Trophoblast cell (in vitro differentiated cells and primary cell): ENCODE results near the gene WDR11.

ENCODE experiments used
- DNase-seq, 2 donors: peaks; one replicate each; pipeline ENCODE4 v3.0.0-alpha.2; 2016
- H2AFZ ChIP-seq: 2 replicates; pipeline ENCODE4 v1.6.1; 2013; ENCODE audit warnings: low read length, moderate library complexity, mild to moderate bottlenecking; ENCODE audit not compliant: insufficient read depth, poor library complexity
- H2AK5ac ChIP-seq: 2 replicates; pipeline ENCODE4 v1.6.1; 2013; ENCODE audit warnings: mild to moderate bottlenecking, low read length
- H2BK120ac ChIP-seq: 2 replicates; pipeline ENCODE4 v1.6.1; 2013; ENCODE audit warnings: low read length, mild to moderate bottlenecking, moderate library complexity; ENCODE audit not compliant: insufficient read depth, poor library complexity
- H2BK12ac ChIP-seq: 2 replicates; pipeline ENCODE4 v1.6.1; 2013; ENCODE audit warnings: mild to moderate bottlenecking, low read length, moderate library complexity
- H2BK5ac ChIP-seq: 2 replicates; pipeline ENCODE4 v1.6.1; 2013; ENCODE audit warnings: low read length, low read depth, moderate library complexity, mild to moderate bottlenecking; ENCODE audit not compliant: poor library complexity
- H3K14ac ChIP-seq: 2 replicates; pipeline ENCODE4 v1.6.1; 2013; ENCODE audit warnings: mild to moderate bottlenecking, low read length
- H3K18ac ChIP-seq: 2 replicates; pipeline ENCODE4 v1.6.1; 2013; ENCODE audit warnings: mild to moderate bottlenecking, low read length
- H3K23ac ChIP-seq: 2 replicates; pipeline ENCODE4 v1.6.1; 2013; ENCODE audit warnings: low read length
- H3K27ac ChIP-seq: 2 replicates; pipeline ENCODE4 v1.5.1; 2013; ENCODE audit warnings: low read depth, mild to moderate bottlenecking, inconsistent platforms, low read length, moderate library complexity
- H3K27me3 ChIP-seq: 2 replicates; pipeline ENCODE4 v1.6.1; 2013; ENCODE audit warnings: inconsistent platforms, mild to moderate bottlenecking, low read length, moderate library complexity; ENCODE audit not compliant: insufficient read depth
- H3K36me3 ChIP-seq, 2 experiments: 1 replicate in 1 of 2; 2 replicates in 1 of 2; pipeline ENCODE4 v1.6.1; 2013; ENCODE audit warnings: low read length in 2 of 2, mild to moderate bottlenecking in 2 of 2, moderate library complexity in 1 of 2; ENCODE audit not compliant: insufficient read depth in 2 of 2, control insufficient read depth in 1 of 2
- H3K4ac ChIP-seq: 2 replicates; pipeline ENCODE4 v1.6.1; 2013; ENCODE audit warnings: low read depth, mild to moderate bottlenecking, low read length, moderate library complexity
- H3K4me1 ChIP-seq, 2 experiments: 1 replicate in 1 of 2; 2 replicates in 1 of 2; pipeline ENCODE4 v1.6.1; 2013; ENCODE audit warnings: low read length in 2 of 2, mild to moderate bottlenecking in 2 of 2, moderate library complexity in 1 of 2; ENCODE audit not compliant: insufficient read depth in 2 of 2, control insufficient read depth in 1 of 2
- H3K4me2 ChIP-seq: 2 replicates; pipeline ENCODE4 v1.6.1; 2013; ENCODE audit warnings: inconsistent platforms, mild to moderate bottlenecking, low read length, moderate library complexity
- H3K4me3 ChIP-seq: 2 replicates; pipeline ENCODE4 v1.5.1; 2013; ENCODE audit warnings: mild to moderate bottlenecking, low read depth, low read length, inconsistent platforms
- H3K79me1 ChIP-seq: one replicate; pipeline ENCODE4 v1.6.1; 2013; ENCODE audit warnings: low read length
- H3K79me2 ChIP-seq: 2 replicates; pipeline ENCODE4 v1.6.1; 2013; ENCODE audit warnings: low read length, mild to moderate bottlenecking; ENCODE audit not compliant: control insufficient read depth, insufficient read depth, poor library complexity
- H3K9ac ChIP-seq: 2 replicates; pipeline ENCODE4 v1.6.1; 2013; ENCODE audit warnings: mild to moderate bottlenecking, low read length
- H3K9me3 ChIP-seq: 2 replicates; pipeline ENCODE4 v1.6.1; 2013; ENCODE audit warnings: low read depth, mild to moderate bottlenecking, control low read depth, inconsistent platforms, low read length; ENCODE audit not compliant: insufficient read depth
- H4K12ac ChIP-seq: 2 replicates; pipeline ENCODE4 v1.6.1; 2013; ENCODE audit warnings: low read depth, mild to moderate bottlenecking, low read length, moderate library complexity
- H4K8ac ChIP-seq: 2 replicates; pipeline ENCODE4 v1.6.1; 2013; ENCODE audit warnings: low read depth, mild to moderate bottlenecking, low read length, moderate library complexity
- H4K91ac ChIP-seq: one replicate; pipeline ENCODE4 v1.6.1; 2013; ENCODE audit warnings: low read depth, mild to moderate bottlenecking, low read length, moderate library complexity
- WGBS: extraction: QIAGEN DNeasy Blood & Tissue Kit; methylation state at CpG from one replicate; pipeline ENCODE4 v1.1.7; 2013; ENCODE audit warnings: missing lambda C conversion rate; ENCODE audit not compliant: insufficient read length, insufficient coverage; ENCODE audit errors: extremely low coverage; 5-methylcytosine and 5-hydroxymethylcytosine counted together

WDR11 gene

DNA sequence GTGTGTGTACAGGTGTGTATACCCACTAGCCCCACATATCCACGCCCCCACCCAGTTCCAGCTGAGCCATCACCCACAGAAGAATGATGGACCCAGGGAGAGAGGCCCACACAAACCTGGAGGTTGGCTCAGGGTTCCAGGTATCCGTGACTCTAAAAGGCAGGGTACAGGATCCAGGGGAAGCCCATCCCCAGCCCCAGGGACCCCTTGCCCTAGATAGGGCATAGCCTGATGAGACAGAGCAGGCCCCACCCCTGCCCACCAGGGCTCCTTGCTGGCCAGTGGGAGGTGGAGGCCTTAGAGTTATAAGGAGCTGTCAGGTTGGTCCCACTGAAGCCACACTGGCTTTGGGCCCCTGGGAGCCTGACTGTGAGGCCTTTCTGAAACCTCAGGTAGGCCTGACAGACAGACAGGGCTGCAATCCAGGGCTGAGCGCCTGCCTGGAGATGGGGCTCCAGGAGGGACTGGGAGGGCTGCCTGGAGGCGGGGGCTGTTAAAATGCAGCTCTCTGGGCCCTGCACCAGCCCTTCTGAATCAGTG is 93.5 kb downstream of the WDR11 start:
- H2BK5ac ChIP-seq: no peak overlapping the region
- H3K9me3 ChIP-seq: no peaks in the 10 kb centered on the region
- no peak overlapping the region for H2AFZ ChIP-seq
- no peak for DNase-seq
- H3K18ac ChIP-seq: no peak overlapping the region
- H2BK12ac ChIP-seq: no peak overlapping the region
- no peak overlapping the region for H3K4me3 ChIP-seq
- H3K36me3 ChIP-seq: no peaks in the 10 kb centered on the region
- no peak overlapping the region for H3K23ac ChIP-seq
- H4K8ac ChIP-seq: no peak overlapping the region
- H3K27ac ChIP-seq: no peak overlapping the region
- H3K79me2 ChIP-seq: no peaks in the 10 kb centered on the region
- no peaks in the 10 kb centered on the region for H3K27me3 ChIP-seq
- no peak overlapping the region for H3K9ac ChIP-seq
- no peak overlapping the region for H4K12ac ChIP-seq
- H3K79me1 ChIP-seq: peaks cover 7% of the 10 kb centered on the region
- H3K14ac ChIP-seq: no peak overlapping the region
- H3K4ac ChIP-seq: no peak overlapping the region
- no CpG with 5 or more reads among the region's 4 CpGs for WGBS
- H4K91ac ChIP-seq: no peak overlapping the region
- peaks cover 8% of the 10 kb centered on the region in 2 experiments for H3K4me1 ChIP-seq
- H2BK120ac ChIP-seq: no peak overlapping the region
- H2AK5ac ChIP-seq: no peak overlapping the region
- H3K4me2 ChIP-seq: no peak overlapping the region

GRCh38 chr10:120945182-120945581 is 94.0 kb downstream of the WDR11 start:
- H2AK5ac ChIP-seq: no peak overlapping the region
- no peak overlapping the region for H4K12ac ChIP-seq
- H2BK12ac ChIP-seq: no peak overlapping the region
- H3K18ac ChIP-seq: no peak overlapping the region
- no peak overlapping the region for H2BK120ac ChIP-seq
- no peaks in the 10 kb centered on the region for H3K27me3 ChIP-seq
- no peak overlapping the region for H3K4me3 ChIP-seq
- no peak for DNase-seq
- peaks cover 11% of the 10 kb centered on the region for H3K79me1 ChIP-seq
- no peak overlapping the region for H3K23ac ChIP-seq
- no peak overlapping the region for H3K9ac ChIP-seq
- peaks cover 13 to 14% of the 10 kb centered on the region in 2 experiments for H3K4me1 ChIP-seq
- H3K36me3 ChIP-seq: no peaks in the 10 kb centered on the region
- H4K8ac ChIP-seq: no peak overlapping the region
- H3K9me3 ChIP-seq: no peaks in the 10 kb centered on the region
- no peaks in the 10 kb centered on the region for H3K79me2 ChIP-seq
- no CpG with 5 or more reads among the region's 1 CpG for WGBS
- no peak overlapping the region for H3K4ac ChIP-seq
- H3K4me2 ChIP-seq: no peak overlapping the region
- H3K14ac ChIP-seq: no peak overlapping the region
- H2BK5ac ChIP-seq: no peak overlapping the region
- H2AFZ ChIP-seq: no peak overlapping the region
- no peak overlapping the region for H4K91ac ChIP-seq
- H3K27ac ChIP-seq: no peak overlapping the region

GRCh38 chr10:120945801-120946302 is 94.7 kb downstream of the WDR11 start:
- H4K12ac ChIP-seq: no peak overlapping the region
- no peak overlapping the region for H2AFZ ChIP-seq
- no peak overlapping the region for H3K4me2 ChIP-seq
- no peak overlapping the region for H3K14ac ChIP-seq
- no peak overlapping the region for H4K91ac ChIP-seq
- peaks cover 11% of the 10 kb centered on the region for H3K79me1 ChIP-seq
- H3K4me1 ChIP-seq: peaks cover 13 to 14% of the 10 kb centered on the region in 2 experiments
- no peak overlapping the region for H3K27ac ChIP-seq
- H2BK5ac ChIP-seq: no peak overlapping the region
- no peak overlapping the region for H2AK5ac ChIP-seq
- H3K18ac ChIP-seq: no peak overlapping the region
- no peak for DNase-seq
- H3K9ac ChIP-seq: no peak overlapping the region
- H2BK12ac ChIP-seq: no peak overlapping the region
- no peak overlapping the region for H3K4me3 ChIP-seq
- no peaks in the 10 kb centered on the region for H3K79me2 ChIP-seq
- H4K8ac ChIP-seq: no peak overlapping the region
- H3K23ac ChIP-seq: no peak overlapping the region
- no CpG with 5 or more reads among the region's 8 CpGs for WGBS
- no peaks in the 10 kb centered on the region for H3K9me3 ChIP-seq
- H2BK120ac ChIP-seq: no peak overlapping the region
- no peak overlapping the region for H3K4ac ChIP-seq
- no peaks in the 10 kb centered on the region for H3K27me3 ChIP-seq
- H3K36me3 ChIP-seq: no peaks in the 10 kb centered on the region

- H3K4me2 ChIP-seq: no peak overlapping the region
- no peak overlapping the region for H4K91ac ChIP-seq
- no peak overlapping the region for H4K12ac ChIP-seq
- no peak overlapping the region for H2BK120ac ChIP-seq
- no peak overlapping the region for H2AFZ ChIP-seq
- no peak overlapping the region for H3K23ac ChIP-seq
- no peaks in the 10 kb centered on the region for H3K79me2 ChIP-seq
- no peaks in the 10 kb centered on the region for H3K9me3 ChIP-seq
- no peak overlapping the region for H2BK5ac ChIP-seq
- H2AK5ac ChIP-seq: no peak overlapping the region
- no peak overlapping the region for H3K18ac ChIP-seq
- no peak overlapping the region for H3K14ac ChIP-seq
- no peak overlapping the region for H4K8ac ChIP-seq
- peaks cover 11% of the 10 kb centered on the region for H3K79me1 ChIP-seq
- H3K36me3 ChIP-seq: no peaks in the 10 kb centered on the region
- H3K4me3 ChIP-seq: no peak overlapping the region
- no CpG with 5 or more reads among the region's 7 CpGs for WGBS
- peaks cover 13 to 14% of the 10 kb centered on the region in 2 experiments for H3K4me1 ChIP-seq
- H3K9ac ChIP-seq: no peak overlapping the region
- no peak overlapping the region for H3K4ac ChIP-seq
- H3K27ac ChIP-seq: no peak overlapping the region
- no peak overlapping the region for H2BK12ac ChIP-seq
- H3K27me3 ChIP-seq: no peaks in the 10 kb centered on the region
- no peak for DNase-seq
These were observed 95.3 kb downstream of the WDR11 start for GRCh38 chr10:120946497-120946896.
